Erythroblast (primary cell): Measurements from ENCODE around the gene THSD4.

Experiments used
- DNase-seq, 2 experiments: peaks; one replicate each; lab custom pipeline; 2025; lab: John Stamatoyannopoulos, UW
- GATA1 ChIP-seq: IDR thresholded peaks from 2 replicates; pipeline ENCODE4 v1.6.1; 2011; ENCODE audit warnings: low read depth, mild to moderate bottlenecking, control low read depth, low read length, moderate library complexity
- POLR2A ChIP-seq: IDR thresholded peaks from 2 replicates; pipeline ENCODE4 v1.6.1; 2011; ENCODE audit warnings: mild to moderate bottlenecking, low read length

The THSD4 gene

GRCh38 chr15:71542836-71543235 is 427.6 kb downstream of the THSD4 start:
- DNase-seq: no peak
- TF ChIP-seq GATA1 (no peak), POLR2A (no peak)

DNA sequence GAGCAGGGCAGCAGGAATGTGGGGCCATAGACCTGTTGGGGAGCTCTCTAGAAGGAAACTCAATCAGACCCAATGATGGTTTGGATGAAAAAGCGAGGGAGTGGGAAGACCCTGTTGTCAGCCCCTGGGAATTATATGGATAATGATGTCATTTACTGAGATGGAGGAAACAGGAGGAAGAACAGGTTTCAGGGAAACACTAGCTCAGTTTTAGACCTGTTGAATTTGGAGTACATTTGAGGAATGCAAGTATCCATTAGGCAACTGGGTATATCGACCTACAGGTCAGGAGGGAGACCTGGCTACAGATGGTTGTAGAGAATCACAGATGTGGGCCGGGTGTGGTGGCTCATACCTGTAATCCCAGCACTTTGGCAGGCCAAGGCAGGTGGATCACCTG is 428.1 kb downstream of the THSD4 start:
- TF ChIP-seq POLR2A: no peak
- TF ChIP-seq GATA1: no peak
- DNase-seq: no peak

- no peak for DNase-seq
- TF ChIP-seq GATA1 (no peak), POLR2A (no peak)
Measured at GRCh38 chr15:71545223-71545760, 430.0 kb downstream of the THSD4 start.

DNA sequence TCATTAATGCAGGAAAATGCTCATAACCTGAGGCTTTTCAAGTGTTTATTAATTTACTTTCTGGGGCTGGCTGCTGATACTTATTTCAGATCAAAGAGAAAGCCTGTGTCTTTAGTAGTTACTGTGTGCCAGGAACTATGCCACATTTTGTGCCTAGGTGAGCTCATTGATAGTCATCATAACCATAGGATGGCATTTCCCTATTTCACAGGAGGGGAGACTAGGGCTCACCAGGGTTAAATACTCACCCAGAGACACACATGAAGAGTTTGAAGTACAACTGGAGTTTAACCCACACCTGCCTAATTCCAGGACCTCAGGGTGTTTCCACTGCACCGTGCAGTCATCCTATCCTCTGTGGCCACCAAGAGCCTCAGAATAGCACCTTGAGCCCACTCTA is 430.7 kb downstream of the THSD4 start:
- no peak for DNase-seq
- TF ChIP-seq POLR2A: no peak
- no peak for TF ChIP-seq GATA1

DNA sequence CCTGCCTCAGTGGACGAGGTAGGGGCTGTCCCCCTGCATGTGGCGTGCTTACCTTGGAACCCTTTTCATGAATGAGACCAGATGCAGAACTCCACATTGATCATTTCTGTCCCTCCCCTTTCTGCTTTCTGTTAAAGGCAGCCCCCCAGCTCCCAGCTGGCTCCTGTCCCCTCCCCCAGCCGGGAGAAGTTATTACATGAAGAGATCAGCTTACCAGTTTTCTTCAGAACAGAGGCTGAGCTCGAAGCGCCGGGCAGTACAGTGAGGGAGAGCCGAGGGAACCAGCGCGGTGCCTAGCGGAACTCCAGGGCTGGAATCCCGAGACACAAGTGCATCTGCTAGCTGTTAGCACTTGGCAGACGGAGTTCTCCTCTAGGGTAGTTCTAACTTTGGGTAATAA is 431.7 kb downstream of the THSD4 start:
- DNase-seq: no peak
- TF ChIP-seq POLR2A: no peak
- TF ChIP-seq GATA1: no peak

GRCh38 chr15:71548401-71548807 is 433.1 kb downstream of the THSD4 start:
- no peak for TF ChIP-seq POLR2A
- TF ChIP-seq GATA1: no peak
- DNase-seq: no peak

DNA sequence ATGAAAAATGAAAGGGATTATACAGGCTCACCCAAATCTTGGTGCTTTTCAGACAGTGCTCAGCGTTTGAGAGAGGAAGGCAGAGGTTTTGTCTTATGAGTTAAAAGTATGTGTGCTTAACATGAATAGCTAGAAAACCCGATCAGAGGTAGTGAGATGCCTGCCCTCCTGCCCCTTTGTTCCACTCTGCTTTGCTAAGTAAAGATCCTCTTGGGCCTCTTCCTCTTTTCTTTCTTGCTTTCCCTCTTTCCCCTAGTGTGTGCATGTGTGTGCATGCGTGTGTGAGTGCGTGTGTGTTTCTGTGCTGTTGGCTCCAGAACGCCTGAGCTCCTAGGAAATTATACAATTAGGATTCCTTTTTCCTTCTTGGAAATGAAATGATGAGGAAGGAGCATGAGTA is 433.8 kb downstream of the THSD4 start:
- DNase-seq: no peak
- TF ChIP-seq POLR2A (no peak), GATA1 (no peak)

DNA sequence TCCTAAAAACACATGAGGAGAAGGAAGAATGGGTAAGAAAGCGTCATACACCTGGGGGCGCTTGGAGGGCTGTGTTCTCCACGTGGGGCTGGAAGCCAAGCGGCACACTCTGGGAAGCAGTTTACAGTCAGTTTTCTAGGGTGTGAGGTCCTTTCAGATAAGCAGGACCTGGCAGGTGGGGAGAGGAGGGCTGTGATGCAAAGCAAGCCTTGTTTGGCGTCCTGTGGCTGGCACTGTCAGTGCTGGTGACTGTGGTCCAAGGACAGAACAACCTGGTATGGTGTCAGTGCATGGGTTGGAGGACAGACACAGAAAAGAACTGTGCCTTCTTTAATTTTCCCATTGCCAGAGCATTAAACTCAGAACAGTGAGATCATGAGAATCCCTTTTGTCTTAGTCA is 434.4 kb downstream of the THSD4 start:
- DNase-seq: no peak

DNA sequence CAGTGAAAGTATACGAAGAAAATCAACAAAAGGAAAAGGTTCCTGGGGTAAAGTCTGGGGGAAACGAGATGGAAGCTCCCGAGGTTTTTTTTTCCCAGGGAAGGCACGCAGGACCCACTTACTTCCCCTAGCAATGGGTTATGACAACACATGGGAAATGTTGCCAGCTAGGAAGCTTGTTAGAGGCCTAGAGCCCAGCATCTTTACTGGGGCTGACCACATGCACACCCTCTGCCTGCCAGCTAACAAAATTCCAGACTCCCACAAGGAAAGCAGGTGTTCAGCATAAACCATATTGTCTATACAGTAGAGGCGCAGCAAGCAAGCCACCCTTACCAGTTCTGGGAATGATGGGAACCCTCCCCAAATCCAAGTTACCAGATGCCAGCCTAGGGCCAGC is 436.3 kb downstream of the THSD4 start:
- DNase-seq: no peak
- TF ChIP-seq POLR2A (no peak), GATA1 (no peak)

More for the DNA sequence above, 434.4 kb downstream of the THSD4 start:
- no peak for TF ChIP-seq GATA1
- TF ChIP-seq POLR2A: no peak

- no peak for DNase-seq
- TF ChIP-seq POLR2A (no peak), GATA1 (no peak)
Measured at GRCh38 chr15:71559098-71559497, 443.8 kb downstream of the THSD4 start.

DNA sequence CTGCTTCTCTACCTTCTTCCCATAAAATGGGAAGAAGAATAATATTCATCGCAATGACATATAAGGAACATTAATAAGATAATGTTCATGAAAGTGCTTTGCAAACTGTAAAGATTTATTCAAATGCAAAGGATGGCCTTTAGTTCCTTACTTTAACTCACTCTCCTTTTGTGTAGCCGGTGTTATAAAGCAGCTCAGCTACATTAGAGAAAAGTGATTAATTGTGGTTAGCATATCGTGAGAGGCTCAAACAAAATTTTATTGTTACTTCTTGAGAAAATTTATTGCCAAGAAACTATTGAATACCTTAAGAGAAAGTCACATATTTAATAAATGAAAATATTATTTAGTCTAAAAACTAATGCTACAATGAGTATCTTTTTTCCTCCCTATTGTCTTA is 444.3 kb downstream of the THSD4 start:
- DNase-seq: no peak
- TF ChIP-seq POLR2A (no peak), GATA1 (no peak)

DNA sequence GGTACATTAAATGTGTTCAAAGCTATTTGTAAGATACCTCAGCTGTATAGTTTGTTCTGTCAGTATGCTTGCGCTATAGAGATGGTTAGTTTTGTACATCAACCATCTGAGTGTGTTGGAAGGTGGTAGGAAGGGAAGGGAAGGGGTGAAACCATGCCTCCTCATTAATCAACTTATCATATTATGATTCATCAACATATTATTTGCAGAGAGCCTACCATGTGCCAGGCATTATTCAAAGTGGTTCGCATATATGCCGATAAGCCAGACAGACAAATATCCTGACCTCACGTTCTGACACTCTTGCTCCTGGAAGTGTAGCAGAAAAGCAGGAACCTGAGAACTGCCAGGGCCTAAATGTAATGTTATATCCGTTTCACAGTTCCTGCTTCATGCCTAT is 447.0 kb downstream of the THSD4 start:
- no peak for DNase-seq
- TF ChIP-seq POLR2A (no peak), GATA1 (no peak)

GRCh38 chr15:71564217-71564616 is 448.9 kb downstream of the THSD4 start:
- TF ChIP-seq GATA1 (no peak), POLR2A (no peak)
- no peak for DNase-seq

- no peak for TF ChIP-seq POLR2A
- TF ChIP-seq GATA1: no peak
Measured at GRCh38 chr15:71565006-71565405, 449.7 kb downstream of the THSD4 start.

DNA sequence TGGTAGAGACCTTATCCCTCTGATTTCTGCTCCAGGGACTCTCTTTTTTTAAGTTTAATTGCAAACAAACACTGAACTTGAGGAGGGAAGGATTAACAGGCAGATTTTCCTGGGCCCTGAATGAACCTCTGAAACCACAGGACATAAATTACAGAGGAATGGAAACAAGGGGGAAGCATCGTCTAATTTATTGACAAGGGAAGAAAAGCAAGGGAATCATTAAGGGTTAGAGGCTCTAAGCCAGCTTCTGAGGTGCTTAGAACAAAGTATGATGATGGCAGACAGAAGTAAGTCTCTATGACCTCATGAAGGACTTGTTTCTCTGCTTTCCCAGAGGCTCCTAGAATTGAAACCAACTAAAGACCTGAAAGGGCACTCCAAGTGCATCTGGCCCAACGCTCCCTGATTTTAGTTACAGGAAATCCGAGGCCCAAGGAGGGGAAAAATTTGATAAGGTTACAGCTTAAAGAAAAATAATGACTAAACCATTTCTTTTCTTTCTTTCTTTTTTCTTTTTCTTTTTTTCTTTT is 450.4 kb downstream of the THSD4 start:
- TF ChIP-seq POLR2A: no peak
- TF ChIP-seq GATA1: no peak
- DNase-seq: no peak

More at GRCh38 chr15:71565006-71565405, 449.7 kb downstream of the THSD4 start:
- no peak for DNase-seq
